ENCODE data around the gene STK17B.

The STK17B gene

DNA sequence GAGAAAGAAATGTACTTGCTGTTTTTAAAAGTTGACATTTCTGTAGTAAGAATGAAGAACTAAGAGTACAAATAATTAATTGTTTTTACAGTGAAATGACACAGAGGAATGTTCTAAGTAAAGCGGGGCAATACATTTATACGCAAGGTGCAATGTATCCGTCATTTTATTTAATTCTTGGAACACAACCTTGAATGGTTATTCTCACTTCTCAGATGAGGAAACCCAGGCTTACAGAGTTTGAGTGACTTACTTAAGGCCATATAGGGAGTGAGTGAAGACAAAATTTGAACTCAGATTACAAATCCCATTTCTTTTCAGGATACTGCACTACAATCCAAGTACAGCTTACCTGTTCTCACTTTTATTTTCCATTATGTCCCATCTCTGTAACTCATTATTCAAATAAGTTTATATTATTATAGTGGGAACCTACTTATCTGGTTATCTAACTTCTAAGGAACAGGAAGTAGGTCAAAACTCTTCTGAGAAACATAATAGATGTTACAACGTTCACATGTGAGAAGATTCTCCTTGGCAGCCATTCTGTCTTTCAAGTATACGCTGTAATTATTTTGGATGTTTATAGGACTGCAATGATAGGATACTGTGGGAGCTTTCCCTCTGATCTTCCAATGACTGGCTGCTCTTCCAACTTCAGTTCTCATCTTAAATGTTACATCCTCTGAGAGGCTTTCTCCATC, 12.3 kb upstream of the STK17B start:
- no peak for DNase-seq (ENCODE audit: low read depth)

DNA sequence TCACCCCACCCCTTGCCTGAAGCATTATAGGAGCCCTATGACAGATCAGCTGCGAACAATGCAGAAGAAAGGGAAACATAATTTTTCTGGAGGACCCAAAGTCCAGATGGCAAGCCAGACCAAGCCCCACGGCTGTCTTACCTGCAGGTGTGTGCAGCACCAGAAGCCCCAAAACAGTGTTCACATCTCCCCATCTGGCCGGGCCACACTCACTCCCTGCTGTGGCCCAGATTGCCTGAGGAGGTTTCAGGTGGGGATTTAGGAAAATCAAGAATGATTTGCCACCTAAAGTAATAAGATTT, 11.7 kb upstream of the STK17B start:
- DNase-seq (ENCODE audit: low read depth): no peak

DNA sequence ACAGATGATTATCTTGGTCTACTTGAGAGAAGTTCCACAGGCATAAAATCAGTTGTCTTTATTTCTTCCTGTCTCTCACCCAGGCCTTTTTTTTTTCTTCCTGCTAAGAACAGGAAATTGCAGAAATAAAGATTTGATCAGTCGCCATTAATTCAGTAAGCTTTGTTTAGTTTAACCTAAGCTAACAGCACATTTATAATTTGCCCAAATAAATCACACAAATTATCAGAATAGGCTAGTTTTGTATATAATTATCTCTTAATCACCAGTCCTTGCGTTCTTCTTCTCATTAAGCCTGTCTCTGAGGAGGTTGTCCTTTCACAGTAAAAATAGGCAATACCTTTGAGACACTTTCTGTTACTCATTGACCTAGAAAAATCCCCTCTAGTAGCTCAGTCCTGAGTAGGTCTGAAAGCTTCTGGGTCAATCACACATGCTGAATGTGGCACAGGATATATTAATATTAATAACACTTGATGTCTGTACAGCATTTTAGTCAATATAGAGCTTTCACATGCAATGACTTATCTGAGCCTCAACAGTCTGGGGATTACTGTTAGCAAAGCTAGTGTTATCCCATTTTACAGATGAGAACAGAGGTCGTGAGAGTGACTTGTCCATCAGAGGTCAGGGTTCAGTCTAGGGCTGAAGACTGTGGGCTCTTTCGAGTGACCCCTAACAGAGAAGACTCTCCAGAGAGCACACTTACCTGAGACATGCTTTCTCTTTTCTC, 11.2 kb upstream of the STK17B start:
- DNase-seq (ENCODE audit: low read depth): no peak

DNA sequence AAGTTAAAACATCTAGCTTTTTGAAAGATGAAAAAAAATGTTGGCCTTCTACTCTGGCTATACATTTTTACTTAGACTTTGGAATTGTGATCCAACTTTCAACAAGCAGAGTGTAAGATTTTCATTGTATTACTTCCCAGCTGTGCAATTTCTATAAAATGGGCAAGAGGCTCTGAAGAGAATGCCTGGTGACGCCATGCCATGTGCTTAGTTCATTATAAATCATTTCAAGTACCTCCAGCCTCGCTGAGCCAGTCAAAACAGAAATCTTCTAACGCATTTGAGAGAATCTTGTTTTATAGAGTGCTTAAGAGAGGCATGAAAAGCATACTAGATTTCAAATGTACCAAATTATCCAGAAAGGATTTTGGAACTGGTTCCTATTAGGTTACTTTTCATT, 10.1 kb upstream of the STK17B start:
- DNase-seq (ENCODE audit: low read depth): no peak

DNA sequence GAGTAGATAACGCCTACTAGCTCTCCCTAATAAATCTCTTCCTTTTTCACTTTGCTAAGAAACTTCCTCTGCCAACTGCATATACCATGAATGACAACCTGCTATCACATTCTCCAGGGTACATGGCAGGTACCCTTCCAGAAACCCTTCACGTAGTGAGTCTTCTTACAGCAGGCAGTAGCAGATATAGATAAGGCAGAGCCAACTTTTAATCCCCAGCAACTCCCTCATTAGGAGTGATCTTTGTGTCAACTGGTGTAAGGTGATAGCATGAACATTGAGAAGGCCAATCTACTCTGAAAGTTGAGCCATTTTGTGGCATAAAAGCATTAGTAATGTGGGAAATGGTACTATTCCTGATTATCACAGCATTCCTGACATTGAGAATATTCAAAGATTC, 5.7 kb upstream of the STK17B start:
- DNase-seq (ENCODE audit: low read depth): no peak

DNA sequence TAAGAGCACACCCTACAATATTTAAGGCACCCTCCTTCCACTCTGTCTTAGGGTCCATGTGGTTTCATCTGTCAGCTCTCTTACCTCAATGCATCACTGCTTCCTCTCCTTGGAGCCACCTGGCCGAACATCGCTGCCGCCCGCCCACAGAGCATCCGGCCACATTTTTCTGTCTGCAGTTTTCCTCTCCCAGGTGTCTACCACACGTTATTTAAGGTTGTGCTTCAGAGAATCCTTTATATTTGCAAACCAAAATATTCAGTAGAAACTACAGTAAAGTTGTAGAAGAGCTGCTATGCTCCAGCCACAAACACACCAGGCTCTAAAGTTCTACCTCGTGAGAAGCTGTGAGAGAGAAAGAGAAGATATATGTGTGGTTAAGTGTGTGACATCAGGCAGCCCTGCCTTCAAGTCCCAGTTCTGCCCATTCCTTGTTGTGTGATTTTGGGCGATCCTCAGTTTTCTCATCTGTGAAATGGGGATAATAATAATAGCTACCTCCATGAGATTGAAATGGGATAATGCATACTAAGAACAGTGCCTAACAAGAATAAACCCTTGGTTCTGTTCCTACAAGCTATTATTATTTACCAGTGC, 4.9 kb upstream of the STK17B start:
- DNase-seq (ENCODE audit: low read depth): no peak

DNA sequence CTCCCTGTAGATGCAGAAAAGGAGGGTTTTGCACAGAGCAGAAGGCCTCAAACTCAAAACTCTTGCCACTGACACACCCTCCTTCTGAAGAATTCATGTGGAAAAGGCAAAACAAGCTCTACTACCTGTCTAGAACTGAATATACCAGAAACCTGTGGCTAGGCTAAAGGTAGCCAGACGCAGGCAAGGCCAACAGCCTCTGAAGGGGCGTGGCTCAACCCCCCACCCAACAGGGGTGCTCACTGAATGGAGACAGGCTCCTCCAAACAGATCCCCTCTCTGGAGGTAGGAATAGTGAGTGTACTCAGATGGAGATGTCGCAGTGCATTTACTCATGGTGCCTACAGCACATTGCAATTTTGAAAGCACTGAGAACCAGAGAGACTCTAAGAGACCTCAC, 3.0 kb upstream of the STK17B start:
- no peak for DNase-seq (ENCODE audit: low read depth)

DNA sequence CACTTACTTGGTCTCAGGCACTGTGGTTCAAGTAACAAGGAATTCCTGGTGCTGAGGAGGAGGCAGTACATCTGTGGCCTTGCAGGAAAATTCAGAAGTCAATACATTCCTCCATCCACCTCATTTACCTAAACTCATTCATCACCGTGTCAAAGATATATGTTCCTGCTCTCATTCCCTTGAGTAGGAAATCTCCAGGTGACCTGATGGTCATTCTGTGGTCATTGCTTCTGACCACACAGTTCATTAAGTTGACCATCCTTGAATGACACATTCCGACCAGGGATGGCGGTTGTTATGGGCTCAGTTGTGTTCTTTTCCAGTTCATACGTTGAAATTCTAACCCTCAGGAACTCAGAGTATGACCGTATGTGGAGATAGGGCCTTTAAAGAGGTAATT, 2.1 kb upstream of the STK17B start:
- peak; percentile 52 for DNase-seq (ENCODE audit: low read depth)

DNA sequence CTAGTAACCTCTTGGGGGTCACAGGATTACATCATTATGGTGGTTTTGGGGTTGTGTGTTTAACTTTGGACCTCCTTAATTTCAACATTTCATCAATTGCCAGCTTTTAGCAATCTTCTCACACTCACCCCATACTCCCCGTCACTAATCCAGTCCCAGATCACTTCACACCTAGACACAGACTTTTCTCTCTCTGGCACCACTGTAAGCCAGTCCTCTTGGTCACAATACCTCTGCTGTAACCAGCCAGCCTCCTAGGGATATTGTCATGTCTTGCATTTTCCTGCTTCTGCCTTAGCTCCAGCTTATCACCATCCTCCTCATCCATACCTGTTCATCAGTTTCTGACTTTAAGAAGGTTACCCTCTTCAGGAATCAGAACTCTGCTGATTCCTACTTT, 1.6 kb upstream of the STK17B start:
- no peak for DNase-seq (ENCODE audit: low read depth)

DNA sequence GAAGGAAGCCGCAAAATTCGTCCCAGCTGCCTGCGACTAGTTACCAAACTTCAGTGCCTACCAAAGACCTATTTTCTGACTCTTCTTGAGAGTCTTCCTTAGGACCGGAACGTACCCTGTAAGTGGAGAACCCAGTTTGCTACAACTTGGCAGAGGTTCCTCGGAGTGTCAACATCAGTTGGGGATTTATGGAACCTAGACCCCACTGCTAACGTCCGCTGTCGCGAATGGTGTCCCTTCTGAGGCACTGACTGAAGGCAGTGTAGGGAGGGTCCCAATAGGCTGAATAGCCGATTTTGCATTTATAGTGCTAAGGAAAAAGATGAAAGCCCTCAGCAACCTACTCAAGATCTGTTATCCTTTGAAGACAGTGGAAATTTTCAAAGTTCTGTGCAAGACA, 568 bp upstream of the STK17B start:
- DNase-seq (ENCODE audit: low read depth): no peak

DNA sequence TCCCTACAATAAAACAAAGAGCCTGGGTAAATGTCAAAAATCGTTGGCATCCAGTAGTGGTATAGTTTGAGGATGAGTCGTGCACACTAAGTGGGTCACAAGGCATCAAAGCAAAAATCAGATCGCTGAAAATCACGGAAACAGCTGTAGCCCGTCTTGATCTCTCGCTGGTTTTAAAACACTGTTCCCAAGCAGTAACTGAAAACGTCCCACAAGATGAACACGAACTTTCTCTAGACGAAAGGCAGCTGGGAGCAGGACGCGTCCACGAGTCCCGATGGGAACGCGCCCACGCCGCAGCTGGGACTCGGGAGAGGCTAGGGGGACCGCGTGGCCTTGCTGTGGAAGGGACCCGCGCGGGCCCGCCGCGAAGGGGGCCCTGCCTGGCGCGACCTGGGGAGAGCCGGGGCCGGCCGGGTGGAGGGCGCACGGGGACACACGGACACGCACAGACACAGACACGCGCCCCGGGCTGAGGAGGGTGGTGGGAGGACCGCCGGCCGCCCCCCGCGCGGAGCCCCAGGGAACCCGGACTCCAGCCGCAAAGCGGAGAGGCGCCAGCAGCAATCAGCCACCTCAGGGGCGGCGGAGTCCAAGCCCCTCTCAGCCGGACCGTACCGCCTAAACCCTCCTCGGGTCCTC, 651 bp downstream of the STK17B start:
- peak; percentile 61 for DNase-seq (ENCODE audit: low read depth)

DNA sequence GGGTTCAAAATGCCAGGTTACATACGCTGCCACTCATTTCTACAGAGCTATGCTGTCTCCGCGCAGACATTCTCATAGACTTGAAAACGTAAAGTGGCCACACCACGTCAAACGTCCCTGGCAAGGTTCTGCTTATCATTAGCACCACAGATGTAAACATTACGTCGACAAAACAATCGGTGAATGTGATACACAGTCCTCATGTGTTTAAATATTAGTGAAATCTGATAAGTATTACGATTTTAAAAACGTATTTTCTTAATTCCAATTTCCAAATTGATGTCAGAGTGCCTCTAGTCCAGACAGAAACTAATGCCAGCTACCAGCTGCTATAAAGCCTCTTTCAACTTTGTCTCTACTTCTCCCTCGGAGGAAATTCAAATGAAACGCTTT, 1.2 kb downstream of the STK17B start:
- DNase-seq (ENCODE audit: low read depth): peak; percentile 69

DNA sequence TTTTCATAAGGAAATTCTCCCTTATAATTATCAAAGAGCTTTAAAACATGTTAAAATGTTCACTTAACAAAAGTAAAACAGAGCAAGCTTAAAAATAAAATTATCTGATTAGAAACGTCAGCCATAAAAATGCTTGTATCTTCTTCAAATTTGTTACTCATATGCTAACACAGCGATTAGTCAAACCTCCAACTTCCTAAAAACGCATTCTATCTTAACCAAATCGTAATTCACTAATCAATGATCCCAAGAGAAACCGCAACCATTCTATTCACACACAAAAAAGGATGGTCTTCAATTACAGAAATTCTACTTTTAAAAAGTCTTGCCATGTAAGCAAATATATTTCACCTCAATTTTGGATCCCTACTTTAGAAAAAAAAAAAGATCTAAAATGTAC, 1.9 kb downstream of the STK17B start:
- DNase-seq (ENCODE audit: low read depth): peak; percentile 24

DNA sequence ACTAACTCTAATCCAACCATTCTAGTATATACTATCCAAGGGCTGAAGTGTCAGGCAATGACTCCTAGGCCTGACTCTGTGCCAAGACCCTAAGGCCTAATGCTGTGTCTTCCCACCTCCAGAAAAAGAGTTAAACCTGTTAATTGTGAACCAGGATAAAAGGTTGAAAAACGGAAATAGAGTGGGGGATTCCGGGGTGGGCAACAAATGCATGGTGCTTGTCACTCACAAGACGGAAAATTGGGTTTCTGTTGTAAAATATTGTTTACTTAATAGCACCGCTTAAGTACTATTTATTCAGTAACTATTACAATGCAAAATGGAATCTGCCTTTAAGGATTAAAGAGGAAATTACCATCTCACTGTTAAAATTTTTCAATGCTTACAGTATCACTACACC, 3.2 kb downstream of the STK17B start:
- DNase-seq (ENCODE audit: low read depth): peak; percentile 41

DNA sequence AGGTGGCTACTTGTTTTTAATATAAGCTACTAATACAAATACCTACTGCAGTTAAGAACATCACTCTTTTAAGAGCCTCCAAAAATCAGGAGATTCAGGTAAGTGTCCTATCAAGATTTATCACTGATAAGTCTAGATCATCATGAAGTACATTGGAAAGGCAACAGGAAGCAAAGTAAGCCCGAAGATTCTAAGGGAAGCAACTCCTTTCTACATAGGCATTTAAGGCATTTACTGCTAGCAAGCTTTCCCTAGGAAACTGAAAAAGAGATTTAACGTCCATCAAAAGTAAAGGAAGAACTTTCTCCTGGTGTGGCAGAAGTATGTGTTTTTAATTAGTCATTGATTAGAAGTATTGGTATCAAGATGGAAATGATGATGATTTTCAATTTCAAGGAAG, 3.7 kb downstream of the STK17B start:
- peak; percentile 43 for DNase-seq (ENCODE audit: low read depth)

DNA sequence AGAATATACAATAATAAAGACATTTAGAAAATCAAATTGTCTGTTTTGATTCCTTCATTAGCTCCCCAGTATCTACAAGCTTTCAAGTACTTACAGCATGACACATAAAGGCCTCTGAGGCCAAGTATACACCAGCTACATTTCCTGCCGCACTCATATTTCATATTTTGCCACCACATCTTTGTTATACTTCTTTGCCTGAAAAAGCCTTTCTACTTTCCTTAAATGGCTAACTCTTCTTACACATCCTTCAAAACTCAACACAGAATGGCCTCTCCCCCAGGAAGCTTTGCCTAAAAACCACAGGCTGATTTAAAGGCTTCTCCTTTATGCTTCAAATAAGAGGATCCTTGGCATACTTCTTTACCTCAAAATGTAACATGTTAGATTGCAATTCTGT, 4.5 kb downstream of the STK17B start:
- DNase-seq (ENCODE audit: low read depth): peak; percentile 98

DNA sequence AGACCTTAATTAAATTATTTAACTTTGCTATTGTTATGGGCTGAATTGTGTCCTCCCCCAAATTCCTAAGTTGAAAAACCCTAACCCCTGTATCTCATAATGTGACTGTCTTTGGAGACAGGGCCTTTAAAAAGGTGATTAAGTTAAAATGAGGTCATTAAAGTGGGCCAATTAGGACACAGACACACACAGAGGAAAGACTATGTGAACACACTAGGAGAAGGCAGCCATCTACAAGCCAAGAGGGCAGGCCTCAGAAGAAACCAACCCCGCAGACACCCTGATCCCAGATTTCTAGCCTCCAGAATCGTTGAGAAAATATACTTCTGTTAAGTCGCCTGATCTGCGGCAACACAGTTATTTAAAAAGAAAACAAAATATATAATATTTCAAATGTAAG, 6.4 kb downstream of the STK17B start:
- DNase-seq (ENCODE audit: low read depth): no peak

DNA sequence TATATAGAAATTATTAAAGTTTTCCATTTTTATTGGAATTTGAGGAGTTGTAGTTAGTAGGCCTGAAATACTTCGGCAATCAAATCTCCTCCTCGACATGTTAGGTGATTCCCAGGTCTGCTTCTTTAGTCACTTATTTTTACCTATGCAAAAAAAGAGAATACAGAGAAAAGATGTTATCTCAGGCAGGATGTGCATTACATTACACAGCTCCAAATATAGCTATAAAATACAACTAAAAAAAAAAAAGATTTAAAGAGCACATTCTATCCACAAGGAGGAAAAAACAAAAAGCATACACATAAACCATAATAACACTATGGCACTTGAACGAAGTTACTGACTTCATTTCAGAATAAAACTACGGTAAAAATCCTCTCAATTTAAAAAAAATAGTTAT, 8.1 kb downstream of the STK17B start:
- DNase-seq (ENCODE audit: low read depth): no peak

DNA sequence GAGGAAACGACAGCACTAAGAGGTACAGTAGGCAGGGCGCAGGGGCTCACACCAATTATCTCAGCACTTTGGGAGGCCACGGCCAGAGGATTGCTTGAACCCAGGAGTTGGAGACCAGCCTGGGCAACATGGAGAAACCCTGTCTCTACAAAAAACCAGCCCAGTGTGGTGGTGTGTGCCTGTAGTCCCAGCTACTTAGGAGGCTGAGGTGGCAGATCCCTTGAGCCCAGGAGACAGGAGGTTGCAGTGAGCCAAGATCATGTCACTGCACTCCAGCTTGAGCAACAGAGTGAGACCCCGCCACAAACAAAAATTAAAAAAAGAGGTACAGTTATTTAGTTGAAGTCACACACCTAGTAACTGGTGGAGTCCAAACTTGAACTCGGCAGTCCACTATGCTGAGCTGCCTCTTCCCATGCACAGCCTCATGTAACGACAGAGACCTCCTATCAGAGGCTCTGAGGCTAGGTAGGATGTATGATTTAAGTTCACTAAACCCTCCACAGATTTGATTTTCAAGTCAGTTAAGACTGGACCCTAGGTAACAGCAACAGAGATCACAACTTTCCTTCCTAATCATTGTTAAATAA, 8.7 kb downstream of the STK17B start:
- DNase-seq (ENCODE audit: low read depth): no peak

DNA sequence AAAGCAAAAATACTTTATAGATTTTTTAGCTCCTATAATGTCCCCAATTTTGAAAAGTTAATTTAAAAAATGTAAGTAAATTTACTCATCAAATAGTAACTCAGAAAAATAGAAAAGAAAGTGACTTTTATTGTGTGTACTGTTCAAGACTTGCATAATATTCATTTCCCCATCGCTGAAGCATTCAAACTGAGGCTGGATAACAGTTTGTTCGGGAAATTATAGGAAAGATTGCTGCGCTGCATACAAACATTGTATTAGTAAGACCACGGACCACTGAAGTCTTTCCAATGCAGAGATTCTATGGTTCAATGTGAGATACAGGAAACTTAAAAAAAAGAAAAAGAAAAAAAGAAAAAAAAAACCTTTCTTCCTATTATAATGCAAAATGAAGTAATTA, 10.4 kb downstream of the STK17B start:
- no peak for DNase-seq (ENCODE audit: low read depth)

DNA sequence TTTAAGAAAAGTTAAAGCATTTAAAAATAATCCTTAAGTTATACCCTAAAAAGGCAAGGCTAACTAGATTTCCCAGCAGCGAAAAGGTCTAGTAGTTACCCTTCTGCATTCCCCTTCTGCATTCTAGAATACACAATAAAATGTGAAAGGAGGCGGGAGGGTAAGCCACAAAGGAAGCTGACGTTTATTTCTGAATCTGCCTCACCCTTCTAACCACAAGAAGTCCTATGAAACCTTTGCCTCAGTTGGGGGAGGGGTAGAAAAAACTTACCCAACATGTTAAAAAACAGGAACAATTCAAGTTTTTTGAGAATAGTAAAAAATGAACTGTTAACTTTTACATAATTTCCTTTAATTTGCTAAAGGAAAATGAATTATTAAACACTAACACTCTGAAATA, 11.3 kb downstream of the STK17B start:
- DNase-seq (ENCODE audit: low read depth): peak; percentile 92

DNA sequence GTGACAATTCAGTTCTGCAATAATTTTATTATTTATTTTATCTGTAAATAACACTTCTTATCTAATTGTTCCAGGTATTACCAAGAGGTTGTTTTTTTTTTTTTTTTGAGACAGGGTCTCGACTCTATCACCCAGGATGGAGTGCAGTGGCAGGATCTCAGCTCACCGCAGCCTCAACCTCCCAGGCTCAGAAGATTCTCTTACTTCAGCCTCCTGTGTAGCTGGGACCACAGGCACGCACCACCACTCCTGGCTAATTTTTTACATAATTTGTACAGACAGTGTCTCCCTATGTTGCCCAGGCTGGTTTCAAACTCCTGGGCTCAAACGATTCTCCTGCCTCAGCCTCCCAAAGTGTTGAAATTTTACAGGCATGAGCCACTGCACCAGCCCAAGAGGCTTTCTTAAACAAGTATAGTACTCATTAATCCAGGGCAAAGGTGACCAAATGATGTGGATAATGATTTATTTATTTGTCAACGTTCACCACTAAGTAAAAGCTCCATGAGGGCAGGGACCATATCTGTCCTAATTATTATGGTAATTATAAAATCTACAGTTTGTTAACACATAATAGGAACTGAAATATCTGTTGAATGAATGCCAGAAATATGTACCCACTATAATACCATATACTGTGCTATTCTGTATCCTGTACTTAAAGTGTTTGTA, 12.0 kb downstream of the STK17B start:
- DNase-seq (ENCODE audit: low read depth): no peak
